ENCODE measurements around the gene NR2C2.
"Not testable (repeated sequence)": the region's sequence is repeated elsewhere in the genome, so short reads cannot be mapped to it uniquely, and the experiment has no call there.

The NR2C2 gene

GRCh38 chr3:14997941-14998340 lies 50.6 kb downstream of the NR2C2 start:
- no peak overlapping the region for H3K4me3 ChIP-seq (ENCODE audit: low read depth, low read length)
- DNase-seq (ENCODE audit: low read depth): no peak
- no peak for TF ChIP-seq CTCF (IDR thresholded peaks at IDR 0.05; ENCODE audit: insufficient read depth, low read depth, low read length, missing control alignments)

GRCh38 chr3:14999182-14999581 lies 51.8 kb downstream of the NR2C2 start:
- DNase-seq (ENCODE audit: low read depth); H3K4me3 ChIP-seq (ENCODE audit: low read depth, low read length): not testable (repeated sequence)

GRCh38 chr3:15007681-15008141 lies 60.3 kb downstream of the NR2C2 start:
- H3K4me3 ChIP-seq (ENCODE audit: low read depth, low read length): no peak overlapping the region
- no peak for TF ChIP-seq CTCF (IDR thresholded peaks at IDR 0.05; ENCODE audit: insufficient read depth, low read depth, low read length, missing control alignments)
- DNase-seq (ENCODE audit: low read depth): no peak

GRCh38 chr3:15009167-15009566 lies 61.8 kb downstream of the NR2C2 start:
- DNase-seq (ENCODE audit: low read depth): no peak
- TF ChIP-seq CTCF (IDR thresholded peaks at IDR 0.05; ENCODE audit: insufficient read depth, low read depth, low read length, missing control alignments): no peak
- H3K4me3 ChIP-seq (ENCODE audit: low read depth, low read length): no peak overlapping the region

GRCh38 chr3:15010664-15011063 lies 63.3 kb downstream of the NR2C2 start:
- no peak overlapping the region for H3K4me3 ChIP-seq (ENCODE audit: low read depth, low read length)
- TF ChIP-seq CTCF (IDR thresholded peaks at IDR 0.05; ENCODE audit: insufficient read depth, low read depth, low read length, missing control alignments): no peak
- no peak for DNase-seq (ENCODE audit: low read depth)

GRCh38 chr3:15011174-15011573 lies 63.8 kb downstream of the NR2C2 start:
- TF ChIP-seq CTCF (IDR thresholded peaks at IDR 0.05; ENCODE audit: insufficient read depth, low read depth, low read length, missing control alignments): no peak
- no peak overlapping the region for H3K4me3 ChIP-seq (ENCODE audit: low read depth, low read length)
- no peak for DNase-seq (ENCODE audit: low read depth)

GRCh38 chr3:15014606-15015328 lies 67.4 kb downstream of the NR2C2 start:
- no peak for TF ChIP-seq CTCF (IDR thresholded peaks at IDR 0.05; ENCODE audit: insufficient read depth, low read depth, low read length, missing control alignments)
- H3K4me3 ChIP-seq (ENCODE audit: low read depth, low read length): no peak overlapping the region
- DNase-seq (ENCODE audit: low read depth): no peak

Measured in GM12865 (cell line).